Testis (tissue), 3 donors: ENCODE results near the gene KCNIP1. TPM values are rescaled to one million over a fixed set of nuclear protein-coding genes. Genes with fewer than 3 reads are reported as not detected.

ENCODE experiments used
- DNase-seq: peaks from one replicate; pipeline ENCODE4 v3.0.0-alpha.2; 2019
- H3K27ac ChIP-seq, 2 donors: fragments of 200-600 bp; sonication (generic); one replicate each; pipeline ENCODE4 v1.5.1; 2019
- H3K27me3 ChIP-seq: fragments of 200-600 bp; sonication (generic); one replicate; pipeline ENCODE4 v1.5.1; 2019
- H3K36me3 ChIP-seq: fragments of 200-600 bp; sonication (generic); one replicate; pipeline ENCODE4 v1.5.1; 2017; ENCODE audit warnings: low read depth; ENCODE audit errors: missing control alignments
- H3K4me1 ChIP-seq: fragments of 200-600 bp; sonication (generic); one replicate; pipeline ENCODE4 v1.5.1; 2019
- H3K4me3 ChIP-seq, 2 donors: fragments of 200-600 bp; sonication (generic); one replicate each; pipeline ENCODE4 v1.5.1; 2017 to 2019
- H3K9me3 ChIP-seq: fragments of 200-600 bp; sonication (generic); one replicate; pipeline ENCODE4 v1.5.1; 2017
- POLR2A ChIP-seq: fragments of 450-650 bp; IDR thresholded peaks from one replicate; pipeline ENCODE4 v1.6.1; 2017; ENCODE audit warnings: antibody characterized with exemption, mild to moderate bottlenecking, moderate library complexity
- WGBS, 2 donors: methylation state at CpG; one replicate each; pipeline ENCODE4 v1.1.5; 2018; 5-methylcytosine and 5-hydroxymethylcytosine counted together
- intact Hi-C: fragments of 100-400 bp; cut with DNase I; formaldehyde crosslinking; loops from one replicate; pipeline ENCODE4 v1.15.1; 2023; ENCODE audit warnings: low total_unique reads
- polyA plus RNA-seq: library from polyadenylated mRNA; stranded (reverse); fragments of 350-450 nt; fragmentation: Illumina TruSeq; extraction: RNeasy Lipid Tissue Mini Kit (QIAGEN cat#74804); gene quantifications from one replicate; pipeline ENCODE4 v1.2.3, GENCODE V29; 2014; ENCODE audit warnings: low read depth, low replicate concordance; ENCODE audit not compliant: insufficient read depth
- total RNA-seq, 2 donors: library from RNA; depleted of rRNA; stranded (reverse); fragments of >200 nt; gene quantifications; one replicate each; pipeline ENCODE4 v1.2.3, GENCODE V29; 2016
- TF ChIP-seq, protein P1 (sequence below), 3 experiments: fragments of 450-650 bp in 2 of 3; fragments of 200-600 bp in 1 of 3; sonication (generic) in 1 of 3; IDR thresholded peaks; one replicate each; pipeline ENCODE4 v1.5.1; 2016 to 2019; ENCODE audit warnings: antibody characterized with exemption in 3 of 3, mild to moderate bottlenecking in 2 of 3, moderate library complexity in 1 of 3

The KCNIP1 gene
- total and polyA plus RNA-seq, 3 donors from 2014 or later = 5.9 to 14.8 (median 13.4) TPM

DNA sequence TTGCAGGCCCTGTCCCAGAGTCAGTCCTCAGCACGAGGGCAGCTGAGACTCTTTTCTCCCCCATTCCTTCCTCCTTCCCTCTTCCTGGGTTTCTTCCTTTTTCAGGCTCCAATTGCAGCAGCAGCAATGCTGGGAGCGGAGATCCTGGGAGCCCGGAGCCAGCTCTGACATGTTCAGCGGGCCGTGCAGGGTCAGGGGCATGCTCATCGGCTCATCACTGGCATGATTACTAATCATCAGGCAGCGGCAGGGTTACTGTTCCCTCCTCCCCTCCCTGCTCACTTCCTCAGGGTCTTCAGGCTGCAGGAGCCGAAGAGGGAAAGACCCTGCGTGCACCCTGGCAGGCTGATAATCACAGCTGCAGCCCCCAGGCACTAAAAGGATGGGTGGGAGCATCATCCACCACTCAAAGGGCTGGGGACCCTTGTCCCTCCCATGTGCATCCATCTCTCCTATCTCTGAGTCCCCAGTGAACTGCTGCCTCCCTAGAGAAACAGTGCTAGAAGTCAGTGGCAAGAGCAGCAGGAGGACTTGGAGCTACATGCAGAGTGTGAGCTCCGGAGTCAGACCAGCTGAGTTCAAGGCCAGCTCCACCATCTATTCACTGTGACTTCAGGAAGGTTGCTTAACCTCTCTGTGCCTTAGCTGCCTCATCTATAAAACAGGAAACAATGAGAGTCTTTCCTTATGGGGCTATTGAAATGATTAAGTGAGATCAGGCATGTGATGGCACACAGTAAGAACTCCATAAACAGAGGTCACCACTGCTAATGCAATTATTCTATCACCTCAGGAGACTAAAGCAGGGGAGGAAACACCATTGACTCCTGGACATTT, 7.8 kb upstream of the KCNIP1 start:
- no peaks in the 10 kb centered on the region for H3K27me3 ChIP-seq
- no peaks in the 10 kb centered on the region for H3K9me3 ChIP-seq
- peaks cover 19% of the 10 kb centered on the region for H3K4me1 ChIP-seq
- no peak for DNase-seq
- H3K36me3 ChIP-seq = no peaks in the 10 kb centered on the region
- H3K27ac ChIP-seq = no peak overlapping the region
- TF ChIP-seq POLR2A = no peak
- TF ChIP-seq, protein P1, sequence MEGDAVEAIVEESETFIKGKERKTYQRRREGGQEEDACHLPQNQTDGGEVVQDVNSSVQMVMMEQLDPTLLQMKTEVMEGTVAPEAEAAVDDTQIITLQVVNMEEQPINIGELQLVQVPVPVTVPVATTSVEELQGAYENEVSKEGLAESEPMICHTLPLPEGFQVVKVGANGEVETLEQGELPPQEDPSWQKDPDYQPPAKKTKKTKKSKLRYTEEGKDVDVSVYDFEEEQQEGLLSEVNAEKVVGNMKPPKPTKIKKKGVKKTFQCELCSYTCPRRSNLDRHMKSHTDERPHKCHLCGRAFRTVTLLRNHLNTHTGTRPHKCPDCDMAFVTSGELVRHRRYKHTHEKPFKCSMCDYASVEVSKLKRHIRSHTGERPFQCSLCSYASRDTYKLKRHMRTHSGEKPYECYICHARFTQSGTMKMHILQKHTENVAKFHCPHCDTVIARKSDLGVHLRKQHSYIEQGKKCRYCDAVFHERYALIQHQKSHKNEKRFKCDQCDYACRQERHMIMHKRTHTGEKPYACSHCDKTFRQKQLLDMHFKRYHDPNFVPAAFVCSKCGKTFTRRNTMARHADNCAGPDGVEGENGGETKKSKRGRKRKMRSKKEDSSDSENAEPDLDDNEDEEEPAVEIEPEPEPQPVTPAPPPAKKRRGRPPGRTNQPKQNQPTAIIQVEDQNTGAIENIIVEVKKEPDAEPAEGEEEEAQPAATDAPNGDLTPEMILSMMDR (IDR thresholded peaks at IDR 0.05) = no peak
- 56 to 60% methylated on average over 4 to 10 of the region's 10 CpGs for WGBS, 2 donors
- intact Hi-C loops = no loop called here
- no peak overlapping the region for H3K4me3 ChIP-seq

DNA sequence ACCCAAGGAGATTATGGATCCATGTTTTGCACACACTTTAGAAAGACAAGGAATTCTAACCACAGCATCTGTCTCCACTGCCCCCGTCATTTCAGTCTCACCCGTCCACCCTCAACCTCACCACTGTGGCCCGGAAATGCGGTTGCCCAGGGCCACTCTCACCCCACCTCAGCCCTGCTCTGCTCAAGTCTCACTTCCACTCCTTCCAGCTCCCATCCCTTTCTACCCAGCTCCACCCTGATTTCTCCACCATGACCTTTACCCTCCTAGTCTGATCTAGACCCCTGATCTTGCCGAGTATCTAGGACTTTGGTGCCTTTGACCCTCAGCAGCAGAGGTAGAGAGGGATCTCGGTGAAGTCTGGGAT, 7.2 kb upstream of the KCNIP1 start:
- no peaks in the 10 kb centered on the region for H3K36me3 ChIP-seq
- DNase-seq = no peak
- intact Hi-C loops = no loop called here
- no peaks in the 10 kb centered on the region for H3K27me3 ChIP-seq
- H3K4me1 ChIP-seq = peaks cover 15% of the 10 kb centered on the region
- H3K4me3 ChIP-seq = no peak overlapping the region
- H3K27ac ChIP-seq = no peak overlapping the region
- TF ChIP-seq POLR2A = no peak
- no peaks in the 10 kb centered on the region for H3K9me3 ChIP-seq
- WGBS, 2 donors = 85 to 87% methylated on average over 6 of the region's 6 CpGs

DNA sequence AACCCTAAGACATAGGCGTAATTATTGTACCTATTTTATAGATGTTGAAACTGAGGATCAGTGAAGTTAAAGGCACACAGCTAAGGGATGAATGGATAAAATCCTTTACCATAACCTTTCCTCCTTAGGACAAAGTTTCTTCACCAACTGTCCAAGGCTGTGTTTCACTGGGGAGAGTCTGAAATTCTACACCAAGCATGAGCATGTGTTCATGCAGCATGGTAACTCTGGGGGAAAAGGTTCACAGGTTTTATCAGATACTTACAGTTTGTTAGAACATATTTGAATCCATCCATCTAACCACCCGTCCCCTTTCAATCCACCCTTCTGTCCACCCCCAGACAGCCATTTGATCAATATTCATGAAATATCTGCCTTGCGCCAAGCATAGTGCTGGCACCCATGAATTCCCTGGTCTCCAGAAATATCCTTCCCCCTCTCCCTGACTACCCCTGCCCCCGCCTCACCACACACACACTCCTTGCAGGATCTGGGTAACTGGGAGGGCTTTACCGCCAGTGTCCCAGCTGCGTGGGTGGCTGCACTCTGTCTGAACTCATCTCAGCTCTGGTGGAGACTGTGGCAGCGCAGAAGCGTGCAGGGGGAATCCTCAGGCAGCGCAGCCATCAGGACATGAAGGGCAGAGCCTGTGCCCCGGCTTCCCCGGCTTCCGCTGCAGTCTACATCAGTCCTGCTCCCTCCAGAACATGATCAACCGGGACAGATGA, 6.3 kb upstream of the KCNIP1 start:
- TF ChIP-seq, protein P1 (IDR thresholded peaks at IDR 0.05) = no peak
- no peak for TF ChIP-seq POLR2A
- H3K36me3 ChIP-seq = no peaks in the 10 kb centered on the region
- peaks cover 8% of the 10 kb centered on the region for H3K4me1 ChIP-seq
- no peaks in the 10 kb centered on the region for H3K9me3 ChIP-seq
- peak; percentile 51 for DNase-seq
- H3K4me3 ChIP-seq = no peak overlapping the region
- no peak overlapping the region for H3K27ac ChIP-seq
- H3K27me3 ChIP-seq = no peaks in the 10 kb centered on the region
- intact Hi-C loops = no loop called here
- 51 to 53% methylated on average over 12 to 13 of the region's 13 CpGs for WGBS, 2 donors

DNA sequence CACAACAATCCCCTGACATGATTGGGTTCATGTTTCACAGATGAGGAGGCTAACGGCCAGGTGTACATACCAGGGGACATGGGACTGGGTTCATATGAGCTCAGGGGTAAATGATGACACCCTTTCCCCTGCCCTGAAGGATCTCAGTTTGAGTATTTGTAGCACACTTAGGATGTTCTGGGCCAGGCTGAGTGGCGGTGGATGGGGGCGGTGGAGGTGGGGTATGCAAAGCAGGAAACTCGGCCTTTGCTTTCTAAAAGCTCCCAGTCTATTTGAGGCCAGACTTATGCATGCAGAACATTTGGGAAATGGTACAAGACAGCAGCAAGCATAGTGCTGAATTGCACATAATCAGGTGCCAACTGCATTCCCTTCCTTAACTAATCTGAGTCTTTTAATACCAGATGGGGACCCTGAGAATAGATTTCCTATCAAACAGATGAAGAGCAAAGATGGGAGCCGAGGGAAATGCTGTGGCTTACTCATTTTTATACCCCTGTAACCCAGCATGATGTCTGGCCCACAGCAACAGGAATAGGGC, 4.9 kb upstream of the KCNIP1 start:
- no peak overlapping the region for H3K4me3 ChIP-seq
- H3K36me3 ChIP-seq = no peaks in the 10 kb centered on the region
- H3K27me3 ChIP-seq = no peaks in the 10 kb centered on the region
- 83% methylated on average over 5 of the region's 5 CpGs for WGBS, 2 donors
- DNase-seq = no peak
- no peak for TF ChIP-seq POLR2A
- TF ChIP-seq, protein P1 (IDR thresholded peaks at IDR 0.05) = no peak
- H3K27ac ChIP-seq = no peak overlapping the region
- H3K4me1 ChIP-seq = peaks cover 7% of the 10 kb centered on the region
- H3K9me3 ChIP-seq = no peaks in the 10 kb centered on the region
- intact Hi-C loops = no loop called here

DNA sequence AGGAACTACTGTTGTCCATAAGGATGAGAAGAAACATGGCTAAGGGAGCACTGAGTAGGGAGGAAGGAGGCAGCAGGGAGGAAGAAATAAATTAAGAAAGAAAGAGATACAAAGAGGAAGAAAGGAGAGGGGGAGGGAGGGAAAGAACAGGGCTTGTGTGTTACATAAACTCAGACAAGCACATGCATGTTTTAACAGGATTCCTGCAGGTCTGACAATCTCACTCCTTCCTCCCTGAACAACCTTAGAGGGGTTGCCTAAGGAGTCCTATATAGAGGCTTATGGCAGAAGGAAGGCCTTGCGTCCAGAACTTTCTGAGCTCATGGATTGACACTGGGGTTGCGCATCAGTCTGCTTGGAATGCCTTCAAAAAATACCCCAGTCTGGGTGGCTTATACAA, 4.2 kb upstream of the KCNIP1 start:
- 88 to 98% methylated on average over 2 of the region's 2 CpGs for WGBS, 2 donors
- TF ChIP-seq, protein P1 (IDR thresholded peaks at IDR 0.05) = no peak
- TF ChIP-seq POLR2A = no peak
- no peak for DNase-seq
- H3K36me3 ChIP-seq = no peaks in the 10 kb centered on the region
- H3K27me3 ChIP-seq = no peaks in the 10 kb centered on the region
- H3K27ac ChIP-seq = no peak overlapping the region
- intact Hi-C loops = no loop called here
- H3K4me1 ChIP-seq = peaks cover 13% of the 10 kb centered on the region
- H3K4me3 ChIP-seq = no peak overlapping the region
- no peaks in the 10 kb centered on the region for H3K9me3 ChIP-seq
